Lower lobe of right lung (tissue), 2 donors: ENCODE results near the gene PDXDC1. TPM values are rescaled to one million over a fixed set of nuclear protein-coding genes. Genes with fewer than 3 reads are reported as not detected.
"Not testable (repeated sequence)": the region's sequence is repeated elsewhere in the genome, so short reads cannot be mapped to it uniquely, and the experiment has no call there.

Experiments used
- ATAC-seq, 2 donors: fragments of 200-7000 bp; cut with Tn5 transposase; one replicate each; pipeline ENCODE4 v1.9.1; 2020 to 2022; ENCODE audit warnings: mild to moderate bottlenecking in 2 of 2, moderate library complexity in 2 of 2
- DNase-seq: peaks from one replicate; pipeline ENCODE4 v3.0.0-alpha.2; 2020
- H3K27ac ChIP-seq: fragments of 200-600 bp; one replicate; pipeline ENCODE4 v1.8.0; 2022
- H3K27me3 ChIP-seq: fragments of 200-600 bp; one replicate; pipeline ENCODE4 v1.8.0; 2022; ENCODE audit warnings: low read depth
- H3K36me3 ChIP-seq: fragments of 200-600 bp; one replicate; pipeline ENCODE4 v1.8.0; 2022; ENCODE audit warnings: mild to moderate bottlenecking
- H3K4me1 ChIP-seq: fragments of 200-600 bp; one replicate; pipeline ENCODE4 v1.8.0; 2022
- H3K4me3 ChIP-seq: fragments of 200-600 bp; one replicate; pipeline ENCODE4 v1.8.0; 2022; ENCODE audit warnings: mild to moderate bottlenecking
- H3K9me3 ChIP-seq: fragments of 200-600 bp; one replicate; pipeline ENCODE4 v1.8.0; 2022
- intact Hi-C: fragments of 100-400 bp; cut with DNase I; formaldehyde crosslinking; loops from one replicate; pipeline ENCODE4 v1.11.0; 2022
- total RNA-seq: library from RNA; stranded (reverse); fragmentation: NEBNext Ultra II Directional; extraction: Animal tissue kit (Norgen Biotek cat#: 25700); gene quantifications from one replicate; pipeline ENCODE4 v1.2.1, GENCODE V29; 2021
- donor health status: DM: no; HTN: yes; CAD: no; lungs with severe emphysema.

PDXDC1 gene
- total RNA-seq, 1 donor from 2014 or later, result 103 TPM

- H3K36me3 ChIP-seq, H3K27me3 ChIP-seq, intact Hi-C loops, ATAC-seq, H3K27ac ChIP-seq, H3K4me1 ChIP-seq, DNase-seq, H3K9me3 ChIP-seq, H3K4me3 ChIP-seq: not testable (repeated sequence)
Observed at GRCh38 chr16:15100372-15100987, 125.7 kb downstream of the PDXDC1 start.

GRCh38 chr16:15127641-15128425, 153.0 kb downstream of the PDXDC1 start:
- ATAC-seq, DNase-seq, H3K4me3 ChIP-seq, H3K4me1 ChIP-seq, H3K27ac ChIP-seq, H3K27me3 ChIP-seq, intact Hi-C loops, H3K9me3 ChIP-seq: not testable (repeated sequence)
- peaks cover 12% of the 10 kb centered on the region for H3K36me3 ChIP-seq

- intact Hi-C loops, H3K4me1 ChIP-seq, H3K27me3 ChIP-seq, DNase-seq, H3K27ac ChIP-seq, H3K9me3 ChIP-seq, ATAC-seq, H3K4me3 ChIP-seq: not testable (repeated sequence)
- peaks cover 15% of the 10 kb centered on the region for H3K36me3 ChIP-seq
Observed at GRCh38 chr16:15130256-15130932, 155.6 kb downstream of the PDXDC1 start.

GRCh38 chr16:15130943-15131700, 156.3 kb downstream of the PDXDC1 start:
- H3K27me3 ChIP-seq, H3K4me1 ChIP-seq, intact Hi-C loops, H3K9me3 ChIP-seq, H3K27ac ChIP-seq, ATAC-seq, DNase-seq, H3K4me3 ChIP-seq: not testable (repeated sequence)
- peaks cover 15% of the 10 kb centered on the region for H3K36me3 ChIP-seq

GRCh38 chr16:15132719-15133428, 158.0 kb downstream of the PDXDC1 start:
- H3K27me3 ChIP-seq, H3K4me3 ChIP-seq, intact Hi-C loops, ATAC-seq, H3K27ac ChIP-seq, H3K36me3 ChIP-seq, H3K4me1 ChIP-seq, H3K9me3 ChIP-seq, DNase-seq: not testable (repeated sequence)

- H3K27ac ChIP-seq, H3K9me3 ChIP-seq, intact Hi-C loops, ATAC-seq, H3K27me3 ChIP-seq, DNase-seq, H3K36me3 ChIP-seq, H3K4me1 ChIP-seq, H3K4me3 ChIP-seq: not testable (repeated sequence)
Observed at GRCh38 chr16:15133554-15133953, 158.7 kb downstream of the PDXDC1 start.

GRCh38 chr16:15134752-15135482, 160.1 kb downstream of the PDXDC1 start:
- intact Hi-C loops, H3K36me3 ChIP-seq, H3K9me3 ChIP-seq, DNase-seq, H3K27me3 ChIP-seq, H3K4me3 ChIP-seq, H3K4me1 ChIP-seq, H3K27ac ChIP-seq: not testable (repeated sequence)
- peak; percentile 19 to 47 for ATAC-seq

GRCh38 chr16:15135483-15136360, 160.9 kb downstream of the PDXDC1 start:
- intact Hi-C loops, DNase-seq, H3K36me3 ChIP-seq, H3K9me3 ChIP-seq, H3K4me1 ChIP-seq, H3K27ac ChIP-seq, H3K4me3 ChIP-seq, H3K27me3 ChIP-seq: not testable (repeated sequence)
- peak; percentile 29 to 62 for ATAC-seq

GRCh38 chr16:15137514-15137913, 162.7 kb downstream of the PDXDC1 start:
- DNase-seq, H3K36me3 ChIP-seq, H3K4me3 ChIP-seq, H3K9me3 ChIP-seq, H3K27me3 ChIP-seq, ATAC-seq, H3K4me1 ChIP-seq, intact Hi-C loops, H3K27ac ChIP-seq: not testable (repeated sequence)

- DNase-seq, H3K36me3 ChIP-seq, H3K9me3 ChIP-seq, H3K27me3 ChIP-seq, H3K27ac ChIP-seq, ATAC-seq, H3K4me3 ChIP-seq, intact Hi-C loops: not testable (repeated sequence)
- peaks cover 28% of the 10 kb centered on the region for H3K4me1 ChIP-seq
Observed at GRCh38 chr16:15140444-15141365, 165.9 kb downstream of the PDXDC1 start.
